Measurements from ENCODE around the gene HOXC10.

HOXC10 gene

GRCh38 chr12:53966385-53967133 lies 18.4 kb upstream of the HOXC10 start:
- TF ChIP-seq, protein P1, sequence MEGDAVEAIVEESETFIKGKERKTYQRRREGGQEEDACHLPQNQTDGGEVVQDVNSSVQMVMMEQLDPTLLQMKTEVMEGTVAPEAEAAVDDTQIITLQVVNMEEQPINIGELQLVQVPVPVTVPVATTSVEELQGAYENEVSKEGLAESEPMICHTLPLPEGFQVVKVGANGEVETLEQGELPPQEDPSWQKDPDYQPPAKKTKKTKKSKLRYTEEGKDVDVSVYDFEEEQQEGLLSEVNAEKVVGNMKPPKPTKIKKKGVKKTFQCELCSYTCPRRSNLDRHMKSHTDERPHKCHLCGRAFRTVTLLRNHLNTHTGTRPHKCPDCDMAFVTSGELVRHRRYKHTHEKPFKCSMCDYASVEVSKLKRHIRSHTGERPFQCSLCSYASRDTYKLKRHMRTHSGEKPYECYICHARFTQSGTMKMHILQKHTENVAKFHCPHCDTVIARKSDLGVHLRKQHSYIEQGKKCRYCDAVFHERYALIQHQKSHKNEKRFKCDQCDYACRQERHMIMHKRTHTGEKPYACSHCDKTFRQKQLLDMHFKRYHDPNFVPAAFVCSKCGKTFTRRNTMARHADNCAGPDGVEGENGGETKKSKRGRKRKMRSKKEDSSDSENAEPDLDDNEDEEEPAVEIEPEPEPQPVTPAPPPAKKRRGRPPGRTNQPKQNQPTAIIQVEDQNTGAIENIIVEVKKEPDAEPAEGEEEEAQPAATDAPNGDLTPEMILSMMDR (IDR thresholded peaks at IDR 0.05; ENCODE audit: low read depth, low read length): no peak
- H3K4me3 ChIP-seq (ENCODE audit: low read depth, low read length): no peak overlapping the region

DNA sequence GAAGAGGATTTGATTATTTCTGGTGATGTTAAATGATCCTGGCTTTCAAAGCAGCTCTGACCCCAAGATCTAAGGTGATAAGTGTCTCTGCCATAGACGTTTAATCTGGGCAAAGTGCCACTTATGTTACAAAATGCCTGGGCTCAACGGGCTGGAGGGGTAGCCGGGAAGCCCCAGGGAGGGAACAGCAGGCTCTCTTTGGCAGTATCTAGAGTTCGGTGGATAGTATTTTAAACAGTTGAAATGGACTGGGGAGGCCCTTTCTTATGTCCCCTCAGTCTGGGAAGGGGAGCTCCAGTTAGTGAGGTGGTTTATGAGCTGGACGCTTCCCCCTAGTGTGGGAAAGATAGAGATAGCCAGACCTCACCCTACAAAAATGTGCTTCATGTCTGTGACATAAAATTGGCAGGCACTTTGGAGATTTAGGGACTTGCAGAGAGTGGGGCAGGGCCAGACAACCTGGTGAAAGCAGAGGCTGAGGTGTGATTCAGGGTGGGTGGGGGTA lies 17.5 kb upstream of the HOXC10 start:
- TF ChIP-seq, protein P1 (IDR thresholded peaks at IDR 0.05; ENCODE audit: low read depth, low read length): no peak
- no peak overlapping the region for H3K4me3 ChIP-seq (ENCODE audit: low read depth, low read length)

- TF ChIP-seq, protein P1 (IDR thresholded peaks at IDR 0.05; ENCODE audit: low read depth, low read length): no peak
- no peak overlapping the region for H3K4me3 ChIP-seq (ENCODE audit: low read depth, low read length)
These were observed 16.5 kb upstream of the HOXC10 start for GRCh38 chr12:53968214-53969127.

- TF ChIP-seq, protein P1 (IDR thresholded peaks at IDR 0.05; ENCODE audit: low read depth, low read length): no peak
- H3K4me3 ChIP-seq (ENCODE audit: low read depth, low read length): no peak overlapping the region
These were observed 15.2 kb upstream of the HOXC10 start for GRCh38 chr12:53969588-53970259.

DNA sequence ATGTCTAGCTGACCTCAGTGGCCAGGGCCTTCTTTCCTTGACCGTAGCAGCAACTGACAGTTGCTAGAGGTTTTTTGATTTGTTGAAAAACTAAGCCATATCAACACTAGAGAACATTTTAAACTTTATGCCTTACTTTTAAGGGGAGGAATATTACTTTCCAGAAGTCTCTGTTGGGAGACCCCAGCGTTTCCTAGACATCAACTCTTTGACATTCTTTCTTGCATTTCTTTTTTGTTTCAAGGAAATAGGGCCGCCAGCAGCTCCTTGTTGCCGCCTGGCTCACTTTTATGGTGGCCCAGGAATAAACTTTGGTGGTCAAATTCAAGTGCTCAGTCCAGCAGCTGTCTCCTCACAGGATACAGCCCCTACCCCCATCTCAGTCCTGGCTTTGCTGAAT lies 14.5 kb upstream of the HOXC10 start:
- TF ChIP-seq, protein P1 (IDR thresholded peaks at IDR 0.05; ENCODE audit: low read depth, low read length): no peak
- H3K4me3 ChIP-seq (ENCODE audit: low read depth, low read length): no peak overlapping the region

- no peak overlapping the region for H3K4me3 ChIP-seq (ENCODE audit: low read depth, low read length)
- TF ChIP-seq, protein P1 (IDR thresholded peaks at IDR 0.05; ENCODE audit: low read depth, low read length): no peak
These were observed 13.8 kb upstream of the HOXC10 start for GRCh38 chr12:53971129-53971528.
